ENCODE data around the gene ZC3H12A. TPM values are rescaled to one million over a fixed set of nuclear protein-coding genes. Genes with fewer than 3 reads are reported as not detected.

Gene ZC3H12A
- total and polyA plus RNA-seq, 10 of the 15 experiments (the other 5 are each of a cell fraction or from before 2014, with no cell fraction given): 0.35 to 30.2 (median 13.8) TPM

GRCh38 chr1:37479255-37480124, 5.1 kb downstream of the ZC3H12A start (continued):
- no peak for TF ChIP-seq E2F8 (IDR thresholded peaks at IDR 0.05; ENCODE audit: low read depth, partially characterized antibody)
- no peak for TF ChIP-seq SREBF2 (IDR thresholded peaks at IDR 0.05; ENCODE audit: low read length)
- TF ChIP-seq PAX5 (IDR thresholded peaks at IDR 0.05; ENCODE audit: borderline replicate concordance, low read depth, low read length): no peak; the same call in 1 of the 2 replicates
- TF ChIP-seq SMARCA5 (IDR thresholded peaks at IDR 0.05): no peak; the same call in 1 of the 2 replicates
- TF ChIP-seq MXI1 (IDR thresholded peaks at IDR 0.05; ENCODE audit: low read depth, low read length): peak; percentile 86
- TF ChIP-seq NRF1 (conservative IDR thresholded peaks at IDR 0.05; ENCODE audit: low read depth, low read length): no peak
- peak; percentile 39 for TF ChIP-seq SP1 (IDR thresholded peaks at IDR 0.05; ENCODE audit: low read depth, low read length)
- peak; percentile 15; the same call in 1 of the 2 replicates for TF ChIP-seq TBL1XR1 (IDR thresholded peaks at IDR 0.05; ENCODE audit: low read depth, low read length)
- TF ChIP-seq NR2F1 (conservative IDR thresholded peaks at IDR 0.05): peak; percentile 38; the same call in 1 of the 2 replicates
- TF ChIP-seq USF1 (IDR thresholded peaks at IDR 0.05; ENCODE audit: borderline replicate concordance, extremely low read length, insufficient read depth, low read depth, low read length): no peak
- TF ChIP-seq ZZZ3 (IDR thresholded peaks at IDR 0.05; ENCODE audit: control insufficient read depth, insufficient read length, low read depth): no peak
- TF ChIP-seq MTA3 (IDR thresholded peaks at IDR 0.05; ENCODE audit: borderline replicate concordance, low read length): no peak
- TF ChIP-seq BMI1 (IDR thresholded peaks at IDR 0.05; ENCODE audit: borderline replicate concordance): no peak
- TF ChIP-seq RUNX3 (IDR thresholded peaks at IDR 0.05; ENCODE audit: low read length): no peak
- TF ChIP-seq BCL3 (IDR thresholded peaks at IDR 0.05; ENCODE audit: borderline replicate concordance, insufficient read depth, low read depth, low read length, poor library complexity, severe bottlenecking): peak; percentile 45
- 0 out of 2 replicates have a peak, but pooled peaks have one; percentile 44 for TF ChIP-seq TAF1 (IDR thresholded peaks at IDR 0.05; ENCODE audit: borderline replicate concordance, low read depth, low read length)
- no peak for TF ChIP-seq SIX5 (IDR thresholded peaks at IDR 0.05; ENCODE audit: low read depth, low read length, severe bottlenecking)
- peak; percentile 82 for TF ChIP-seq ZNF687 (IDR thresholded peaks at IDR 0.05)

Measured in GM12878 (cell line).